GM18858 (cell line): Measurements from ENCODE around the gene MSI2.

Source experiments
- ATAC-seq: cut with Tn5 transposase; IDR thresholded peaks from one replicate; pipeline ENCODE4 v1.9.1; 2021; ENCODE audit not compliant: unreplicated experiment

The MSI2 gene

GRCh38 chr17:57313097-57313835 is 56.9 kb downstream of the MSI2 start:
- no peak for ATAC-seq

DNA sequence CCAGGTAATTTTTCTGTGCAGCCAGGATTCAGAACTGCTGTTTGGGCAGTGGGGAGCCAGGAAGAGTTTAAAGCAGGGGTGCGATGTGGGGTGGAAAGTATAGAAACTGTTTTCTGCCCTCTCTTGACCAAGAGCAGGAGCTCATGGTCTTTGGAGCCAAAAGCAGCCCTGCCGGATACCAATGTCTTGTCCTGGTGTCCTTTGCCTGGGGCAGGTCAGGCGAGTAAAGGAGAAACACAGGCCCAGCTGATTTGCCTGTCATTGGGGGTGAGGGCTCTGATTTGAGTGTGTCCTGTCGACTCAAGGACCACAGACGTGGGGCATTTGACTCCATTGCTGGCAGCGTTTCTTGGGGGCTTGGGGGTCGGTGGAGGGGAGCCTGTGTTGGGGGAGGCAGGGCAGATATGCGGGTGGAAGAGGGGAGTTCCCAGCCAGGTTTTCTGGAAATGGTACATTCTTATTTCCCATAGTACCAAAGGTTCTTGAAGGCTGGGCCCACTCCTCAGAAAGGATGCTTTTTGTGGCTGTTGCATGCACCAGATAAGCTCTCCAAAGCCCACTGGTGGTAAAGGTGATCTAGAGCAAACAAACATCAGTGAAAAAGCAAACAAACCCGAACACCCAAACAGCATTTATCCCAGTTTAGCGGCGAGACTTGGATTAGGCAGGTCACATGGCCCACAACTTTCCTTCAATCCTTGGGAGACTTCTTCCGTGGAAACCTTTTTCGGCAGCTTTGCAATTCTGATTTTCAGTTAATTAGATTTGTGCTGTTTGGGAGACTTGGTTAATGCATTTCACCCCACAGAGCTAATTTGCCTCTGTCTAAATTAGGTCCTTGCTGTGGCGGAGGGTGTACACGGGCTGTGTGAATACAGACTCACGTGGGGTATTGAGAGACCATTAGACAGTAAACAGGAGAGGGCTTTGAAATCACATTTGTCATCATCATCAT is 59.0 kb downstream of the MSI2 start:
- no peak for ATAC-seq

DNA sequence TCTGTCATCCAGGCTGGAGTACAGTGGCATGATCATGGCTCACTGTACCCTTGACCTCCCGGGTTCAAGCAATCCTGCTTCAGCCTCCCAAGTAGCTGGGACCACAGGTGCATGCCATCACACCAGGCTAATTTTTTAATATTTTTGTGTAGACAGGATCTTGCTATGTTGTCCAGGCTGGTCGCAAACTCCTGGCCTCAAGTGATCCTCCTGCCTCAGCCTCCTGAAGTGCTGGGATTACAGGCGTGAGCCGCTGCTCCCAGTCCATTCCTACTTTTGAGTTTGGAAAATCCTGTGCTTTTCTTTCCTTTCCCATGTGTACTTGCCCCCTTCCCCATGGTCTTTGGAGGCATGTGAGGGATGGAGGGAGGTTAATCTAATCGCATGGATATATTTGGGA is 60.0 kb downstream of the MSI2 start:
- no peak for ATAC-seq

- no peak for ATAC-seq
Measured at GRCh38 chr17:57317079-57317478, 60.8 kb downstream of the MSI2 start.

- no peak for ATAC-seq
Measured at GRCh38 chr17:57318913-57319312, 62.6 kb downstream of the MSI2 start.

GRCh38 chr17:57319806-57320205 is 63.5 kb downstream of the MSI2 start:
- no peak for ATAC-seq

GRCh38 chr17:57323391-57323790 is 67.1 kb downstream of the MSI2 start:
- ATAC-seq, result no peak

DNA sequence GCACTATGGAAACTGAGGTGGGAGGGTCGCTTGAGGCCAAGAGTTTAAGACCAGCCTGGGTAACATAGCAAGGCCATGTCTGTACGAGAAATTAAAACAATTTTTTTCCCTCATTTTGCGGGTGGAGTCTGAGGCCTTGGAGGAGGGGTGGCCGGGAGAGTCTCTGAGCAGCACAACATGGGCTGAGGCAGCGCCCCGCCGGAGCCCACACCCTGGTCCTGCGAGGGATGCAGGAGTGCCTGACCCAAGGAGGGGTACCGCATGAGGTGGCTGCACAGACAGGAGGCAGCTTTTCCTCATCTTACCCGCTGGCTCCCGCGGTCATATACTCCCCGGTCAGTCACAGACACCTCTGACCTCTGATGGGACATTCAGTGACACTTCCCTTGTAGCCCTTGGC is 67.7 kb downstream of the MSI2 start:
- no peak for ATAC-seq

- no peak for ATAC-seq
Measured at GRCh38 chr17:57324631-57325030, 68.3 kb downstream of the MSI2 start.

DNA sequence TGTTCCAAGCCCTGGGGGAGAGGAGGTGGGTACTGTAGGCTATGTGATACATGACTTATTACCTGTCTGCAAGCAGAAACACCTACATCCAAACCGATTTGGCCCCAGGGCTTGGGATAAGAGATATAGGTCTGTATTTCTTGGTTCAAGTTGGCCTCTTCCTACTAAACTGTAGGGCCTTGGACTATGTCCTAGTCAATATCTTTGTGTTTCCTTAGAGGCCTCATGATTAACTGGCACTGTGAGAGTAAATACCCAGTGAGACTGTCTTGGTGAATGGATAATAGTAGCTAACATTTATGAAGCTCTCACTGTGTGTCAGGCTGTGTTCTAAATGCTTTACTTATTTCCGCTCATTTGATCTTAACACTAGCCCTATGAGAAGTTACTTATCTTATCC is 70.0 kb downstream of the MSI2 start:
- no peak for ATAC-seq

DNA sequence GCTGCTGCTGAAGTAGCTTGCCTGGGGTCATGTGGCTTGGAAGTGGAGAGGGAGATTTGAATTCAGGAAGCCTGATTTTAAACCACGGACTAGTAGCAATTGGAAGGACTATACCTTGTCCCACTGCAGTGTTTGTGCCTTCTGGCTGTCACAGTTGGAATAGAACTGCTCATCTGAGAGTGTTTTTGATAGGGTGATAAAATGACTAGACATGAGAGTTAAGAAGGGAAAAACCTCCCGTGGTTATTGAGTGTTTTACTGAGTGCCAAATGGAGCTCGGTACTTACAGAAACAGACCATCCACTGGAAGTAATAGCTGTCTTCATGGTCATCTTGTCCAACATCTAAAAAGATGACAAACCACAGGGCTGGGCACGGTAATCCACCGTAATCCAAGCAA is 70.4 kb downstream of the MSI2 start:
- ATAC-seq, result no peak

- ATAC-seq, result no peak
Measured at GRCh38 chr17:57327176-57327970, 71.0 kb downstream of the MSI2 start.

DNA sequence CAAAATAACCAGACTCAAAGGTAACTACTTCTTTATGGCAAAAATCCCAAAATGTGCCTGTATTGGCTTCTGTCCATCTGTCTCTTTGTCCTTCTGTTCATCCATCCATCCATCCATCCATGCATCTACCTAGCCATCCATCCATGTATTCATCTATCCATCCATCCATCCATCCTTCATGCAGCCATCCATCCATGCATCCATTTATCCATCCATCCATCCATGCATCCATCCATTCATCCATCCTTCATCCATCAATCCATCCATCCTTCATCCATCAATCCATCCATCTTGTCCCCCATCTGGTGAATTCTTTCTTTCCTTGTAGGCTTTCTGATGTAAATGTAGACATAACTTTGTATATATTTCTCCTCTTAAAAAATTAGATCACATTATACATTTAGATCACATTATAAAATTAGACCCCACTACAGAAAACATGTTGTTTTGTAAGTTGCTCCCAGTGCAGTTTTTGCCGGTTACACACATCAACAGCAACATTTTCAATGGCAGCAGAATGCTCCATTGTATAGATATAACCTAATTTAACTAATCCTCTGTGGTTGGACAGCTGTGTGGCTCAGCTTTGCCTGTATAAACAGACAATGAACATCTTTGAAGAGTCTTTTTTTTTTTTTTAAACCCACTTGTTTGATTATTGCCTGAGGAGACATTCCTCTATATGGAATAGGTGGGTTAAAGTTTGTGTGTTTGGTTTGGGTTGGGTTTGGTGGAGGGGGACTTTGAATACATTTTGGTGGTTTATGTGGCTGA is 72.0 kb downstream of the MSI2 start:
- ATAC-seq, result no peak

DNA sequence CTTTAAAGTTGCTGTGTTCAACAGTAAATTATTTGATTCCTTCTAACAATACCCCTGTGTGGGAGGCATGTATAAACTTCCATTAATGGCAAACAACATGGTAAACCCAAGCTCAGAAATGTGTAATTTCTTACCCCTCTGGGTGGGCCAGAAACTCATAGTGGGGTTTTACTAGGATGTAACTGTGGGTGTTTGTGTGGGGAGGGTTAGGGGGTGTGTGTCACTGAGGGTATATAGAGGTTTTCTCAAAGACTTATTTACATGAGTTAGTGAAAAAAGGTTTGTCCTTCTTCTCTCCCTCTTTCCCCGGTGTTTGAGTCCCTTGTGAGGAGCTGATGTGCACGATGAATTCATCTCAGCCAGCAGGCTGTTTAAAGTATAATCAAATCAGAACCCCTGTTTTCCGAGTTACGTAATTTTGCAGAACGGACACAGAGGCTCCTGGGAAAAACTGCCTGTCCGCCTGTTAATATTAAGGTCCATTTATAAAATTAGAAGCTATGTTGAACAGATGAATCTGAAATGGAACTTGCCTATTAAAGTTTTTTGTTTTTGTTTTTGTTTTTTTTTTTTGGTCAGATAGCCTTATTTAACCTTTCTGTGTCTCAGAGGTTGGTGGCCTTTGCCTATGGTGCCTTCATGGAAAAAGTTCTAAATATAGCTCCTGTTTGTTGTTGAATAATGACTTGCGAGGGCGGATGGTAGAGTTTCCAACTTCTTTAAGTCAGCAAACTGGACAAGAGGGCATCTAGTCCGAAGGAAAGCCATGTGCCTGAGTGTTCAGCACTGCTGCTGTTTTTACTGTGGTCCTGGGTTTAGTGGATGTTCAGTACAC is 73.3 kb downstream of the MSI2 start:
- no peak for ATAC-seq

- no peak for ATAC-seq
Measured at GRCh38 chr17:57330587-57330986, 74.3 kb downstream of the MSI2 start.

DNA sequence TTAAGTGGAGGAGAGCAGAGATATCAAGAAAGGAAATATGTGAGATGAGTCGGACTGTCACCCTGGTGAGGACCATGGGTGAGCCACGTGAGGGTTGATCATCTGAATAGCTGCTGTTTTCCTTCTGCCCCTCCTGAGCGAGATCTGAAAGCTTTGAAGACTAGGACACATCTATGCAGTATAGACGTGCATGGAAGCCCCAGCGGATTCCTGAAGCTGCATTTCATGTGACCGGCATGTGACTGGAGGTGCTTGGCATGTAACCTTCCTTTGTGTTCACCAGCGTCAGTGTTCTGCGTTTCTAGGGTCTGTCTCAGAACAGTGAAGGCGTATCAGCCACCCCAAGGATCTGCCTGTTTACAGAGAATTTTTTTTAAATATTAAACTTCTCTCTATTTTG is 75.1 kb downstream of the MSI2 start:
- ATAC-seq, result no peak

- ATAC-seq, result no peak
Measured at GRCh38 chr17:57332501-57332900, 76.2 kb downstream of the MSI2 start.

GRCh38 chr17:57335195-57335792 is 79.0 kb downstream of the MSI2 start:
- ATAC-seq, result no peak

DNA sequence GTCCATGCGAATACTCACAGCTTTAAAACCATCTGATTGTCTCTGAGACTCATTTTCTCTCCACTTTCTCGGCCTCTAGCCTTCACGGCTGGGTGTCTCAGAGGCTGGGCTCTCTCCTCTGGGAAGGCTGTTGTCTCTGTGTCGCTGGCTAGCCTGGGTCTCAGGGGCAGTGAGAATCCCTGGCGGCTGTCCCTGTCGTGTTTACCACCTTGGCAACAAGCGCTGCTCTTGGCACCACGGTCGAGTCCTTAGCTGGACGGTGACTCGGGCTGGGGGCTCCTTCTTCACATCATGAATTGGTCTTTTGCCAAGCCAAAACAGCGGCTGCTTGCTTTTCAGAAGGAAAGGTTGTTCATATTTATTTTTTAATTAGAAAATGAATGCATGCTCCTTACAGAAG is 81.1 kb downstream of the MSI2 start:
- no peak for ATAC-seq
